RKO (cell line): Measurements from ENCODE around the gene TTC3.

Experiments
- DNase-seq: peaks from one replicate; pipeline ENCODE4 v3.0.0-alpha.2; 2016; ENCODE audit warnings: low spot score

Gene TTC3

GRCh38 chr21:37224861-37225839, 152.1 kb downstream of the TTC3 start:
- no peak for DNase-seq

DNA sequence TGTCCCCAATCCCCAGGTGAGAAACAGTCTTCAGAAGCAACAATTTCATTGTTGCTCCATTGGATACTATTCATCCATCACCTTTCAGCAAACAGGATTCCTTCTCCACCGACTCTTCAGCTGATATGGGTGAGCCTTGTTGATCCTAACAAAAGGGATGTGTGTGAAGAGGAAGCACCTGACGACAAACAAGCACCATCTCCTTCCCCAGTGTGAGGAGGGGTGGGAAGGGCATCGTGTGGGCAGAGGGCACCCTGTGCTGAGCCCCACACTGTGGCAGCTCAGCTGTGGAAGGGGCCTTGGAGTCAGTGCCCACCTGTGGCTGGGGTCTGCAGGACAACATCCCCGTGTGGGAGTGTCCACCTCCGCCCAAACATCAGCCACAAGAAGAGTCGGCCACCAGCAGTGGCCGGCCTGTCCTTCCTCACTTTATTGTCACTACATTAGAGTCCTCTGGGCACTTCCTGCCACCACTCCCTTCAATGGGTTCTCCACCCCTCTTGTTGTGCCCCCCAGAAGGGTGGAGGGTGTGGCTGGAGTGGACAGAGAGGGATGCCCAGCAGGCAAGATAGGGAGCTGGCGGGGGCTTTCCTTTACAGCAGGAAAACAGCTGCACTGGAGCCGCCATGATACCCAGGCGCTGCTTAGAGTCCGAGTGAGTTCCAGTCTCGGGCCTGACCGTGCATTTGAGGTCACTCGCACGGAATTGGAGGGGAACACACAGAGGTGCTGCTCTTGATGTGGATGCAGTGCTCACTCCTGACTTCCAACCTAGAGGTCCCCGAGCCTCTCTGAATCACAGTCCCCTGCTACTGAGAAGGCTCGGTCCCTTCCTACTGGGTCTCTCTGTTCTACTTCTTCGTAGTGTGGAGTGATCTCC, 153.2 kb downstream of the TTC3 start:
- DNase-seq, result no peak

DNA sequence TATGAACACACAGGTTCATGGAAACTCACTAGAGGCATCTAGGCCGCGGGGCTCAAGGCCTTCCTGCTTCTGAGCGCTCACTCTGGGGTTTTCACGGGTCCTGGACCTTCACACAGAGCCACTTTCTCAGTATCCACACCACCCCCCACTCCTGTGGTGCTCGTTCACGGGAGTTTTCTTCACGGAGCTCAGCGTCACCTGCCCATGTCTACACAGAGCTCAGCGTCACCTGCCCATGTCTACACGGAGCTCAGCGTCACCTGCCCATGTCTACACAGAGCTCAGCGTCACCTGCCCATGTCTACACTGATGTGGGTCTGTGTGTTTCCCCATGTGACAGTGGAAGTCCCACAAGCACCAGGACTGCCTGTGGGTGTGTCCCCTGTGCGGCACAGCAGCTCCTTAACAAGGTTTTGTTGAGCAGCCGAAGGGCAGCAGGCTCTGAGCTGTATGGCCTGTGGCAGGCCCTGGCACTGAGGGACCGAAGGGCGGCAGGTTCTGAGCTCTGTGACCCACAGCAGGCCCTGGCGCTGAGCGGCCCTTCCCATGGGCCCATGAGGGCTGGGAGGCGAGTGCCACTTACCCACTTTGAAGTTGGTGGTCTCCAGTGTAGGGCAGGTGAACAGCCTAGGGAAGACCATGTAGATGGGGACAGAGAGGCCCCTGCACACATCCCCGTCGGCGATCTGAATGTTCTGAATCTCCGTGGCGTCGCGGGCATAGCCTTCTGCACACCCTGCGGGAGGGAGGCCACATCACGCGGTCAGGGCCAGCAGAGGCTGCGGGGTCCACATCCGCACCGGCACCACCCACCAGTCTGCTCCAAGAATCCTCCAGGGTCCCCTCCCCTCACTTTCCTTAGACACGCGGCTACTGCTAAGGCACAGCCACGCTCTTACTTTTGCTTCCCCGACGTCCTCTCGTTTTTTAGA, 154.3 kb downstream of the TTC3 start:
- DNase-seq, result no peak

GRCh38 chr21:37228003-37228400, 154.9 kb downstream of the TTC3 start:
- DNase-seq, result no peak

DNA sequence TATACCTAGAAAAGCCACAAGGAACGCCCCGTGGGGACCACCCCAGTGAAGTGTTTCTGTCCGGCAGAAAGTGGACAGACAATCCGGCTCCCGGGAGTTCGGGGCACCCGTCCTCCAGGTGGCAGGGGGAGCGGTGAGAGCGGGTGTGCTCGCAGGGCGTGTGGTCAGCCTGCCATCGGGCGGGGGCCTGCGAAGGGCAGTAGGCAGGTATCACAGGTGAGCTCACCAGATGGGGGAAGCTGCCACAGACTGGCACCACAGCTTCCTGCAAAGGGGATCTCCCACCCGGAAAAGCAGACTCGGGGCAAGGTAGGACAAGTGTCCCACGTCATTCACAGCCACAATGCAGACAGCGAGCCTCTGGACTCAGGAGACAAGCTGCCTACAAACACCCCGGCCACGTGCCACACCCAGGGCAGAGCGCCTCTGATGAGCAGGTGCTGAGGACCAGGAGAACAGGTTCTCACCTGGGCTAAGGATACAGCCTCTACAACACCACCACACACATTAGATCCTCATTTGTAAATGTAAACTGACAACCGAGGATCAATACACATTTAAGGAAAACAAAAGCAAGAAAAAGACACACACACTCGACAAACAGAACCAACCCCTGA, 157.7 kb downstream of the TTC3 start:
- no peak for DNase-seq

DNA sequence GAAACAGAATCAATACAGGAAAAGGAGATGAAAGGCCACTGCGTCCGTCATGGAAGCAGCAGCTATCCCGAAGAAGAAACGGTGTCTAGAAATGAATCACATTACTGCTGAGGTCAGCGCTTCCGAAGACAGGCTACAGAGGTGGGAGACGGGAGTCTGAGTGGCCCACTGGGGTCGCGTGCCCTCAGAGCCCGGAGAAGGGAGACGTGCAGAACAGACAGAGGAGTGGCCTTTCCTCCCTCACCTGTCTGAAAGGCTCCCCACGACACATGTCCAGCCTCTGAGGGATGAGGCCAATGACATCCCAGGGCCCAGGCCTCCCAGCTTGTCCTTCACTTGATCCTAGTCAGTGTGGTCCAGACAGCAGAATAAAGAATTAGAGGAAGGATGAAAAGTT, 158.2 kb downstream of the TTC3 start:
- DNase-seq, result no peak

DNA sequence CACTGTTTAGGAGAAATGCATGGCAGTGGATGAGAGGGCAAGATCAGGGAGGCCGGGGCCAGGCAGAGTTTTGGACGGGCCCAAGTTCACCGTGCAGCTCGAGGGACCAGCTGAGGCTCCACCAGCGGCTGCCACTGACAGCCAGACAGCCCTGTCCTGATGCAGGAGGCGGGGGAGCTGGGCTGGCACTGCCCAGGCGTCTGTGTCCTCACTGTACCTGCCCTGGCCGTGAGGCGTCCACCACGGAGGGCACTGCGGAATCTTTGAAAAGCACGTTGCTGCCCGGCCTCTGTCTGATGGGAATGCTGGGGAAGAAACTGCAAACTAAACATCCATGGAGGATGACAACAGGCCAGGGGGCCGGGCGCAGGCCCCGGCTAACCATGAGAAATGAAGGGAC, 158.6 kb downstream of the TTC3 start:
- no peak for DNase-seq

GRCh38 chr21:37232274-37233018, 159.4 kb downstream of the TTC3 start:
- DNase-seq, result no peak

- DNase-seq, result no peak
These were observed 160.6 kb downstream of the TTC3 start for GRCh38 chr21:37233551-37234146.

- DNase-seq, result no peak
These were observed 164.3 kb downstream of the TTC3 start for GRCh38 chr21:37237346-37237745.

- no peak for DNase-seq
These were observed 164.7 kb downstream of the TTC3 start for GRCh38 chr21:37237764-37238163.

- no peak for DNase-seq
These were observed 167.9 kb downstream of the TTC3 start for GRCh38 chr21:37240978-37241377.

DNA sequence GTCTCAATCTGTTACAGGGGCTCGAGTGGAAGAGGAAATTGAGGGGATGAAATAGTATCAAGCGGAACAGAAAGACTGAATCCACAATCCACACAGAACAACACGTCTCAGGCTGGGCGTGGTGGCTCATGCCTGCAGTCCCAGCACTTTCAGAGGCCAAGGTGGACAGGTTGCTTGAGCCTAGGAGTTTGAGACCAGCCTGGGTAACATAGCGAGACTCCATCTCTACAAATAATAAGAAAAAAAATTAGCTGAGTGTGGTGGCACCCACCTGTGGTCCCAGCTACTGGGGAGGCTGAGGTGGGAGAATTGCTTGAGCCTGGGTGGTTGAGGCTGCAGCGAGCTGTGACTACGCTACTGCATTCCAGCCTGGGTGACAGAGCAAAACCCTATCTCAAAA, 168.4 kb downstream of the TTC3 start:
- no peak for DNase-seq

- no peak for DNase-seq
These were observed 170.9 kb downstream of the TTC3 start for GRCh38 chr21:37243961-37244360.

DNA sequence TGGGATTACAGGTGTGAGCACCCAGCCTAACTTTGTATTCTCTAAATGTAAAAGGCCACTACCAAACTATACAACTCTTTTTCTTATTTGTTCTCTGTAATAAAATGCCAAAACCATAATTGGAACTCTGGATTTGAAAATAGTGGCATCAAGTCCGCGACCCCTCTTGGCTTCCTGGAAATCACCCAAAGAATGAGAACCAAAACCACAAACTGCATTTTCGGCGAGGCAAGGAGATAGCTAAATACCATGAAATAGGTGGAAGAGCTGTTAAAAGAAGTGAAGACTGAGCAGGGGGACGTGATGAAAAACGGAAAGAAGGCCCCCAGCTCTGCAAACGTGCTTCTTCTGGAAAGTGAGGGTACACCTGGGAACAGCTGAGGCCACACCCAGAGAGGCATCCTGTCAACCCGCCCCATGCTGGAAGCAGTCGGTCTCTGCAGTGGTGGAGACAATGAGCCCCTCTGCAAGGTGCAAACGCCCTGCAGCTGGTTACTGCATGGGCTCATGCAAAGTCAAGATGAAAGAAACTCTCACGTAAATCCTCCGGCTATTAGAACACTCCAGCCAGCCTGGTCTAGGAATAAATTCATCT, 171.5 kb downstream of the TTC3 start:
- DNase-seq, result no peak

- no peak for DNase-seq
These were observed 172.1 kb downstream of the TTC3 start for GRCh38 chr21:37245151-37245550.

- no peak for DNase-seq
These were observed 175.2 kb downstream of the TTC3 start for GRCh38 chr21:37248298-37248697.

DNA sequence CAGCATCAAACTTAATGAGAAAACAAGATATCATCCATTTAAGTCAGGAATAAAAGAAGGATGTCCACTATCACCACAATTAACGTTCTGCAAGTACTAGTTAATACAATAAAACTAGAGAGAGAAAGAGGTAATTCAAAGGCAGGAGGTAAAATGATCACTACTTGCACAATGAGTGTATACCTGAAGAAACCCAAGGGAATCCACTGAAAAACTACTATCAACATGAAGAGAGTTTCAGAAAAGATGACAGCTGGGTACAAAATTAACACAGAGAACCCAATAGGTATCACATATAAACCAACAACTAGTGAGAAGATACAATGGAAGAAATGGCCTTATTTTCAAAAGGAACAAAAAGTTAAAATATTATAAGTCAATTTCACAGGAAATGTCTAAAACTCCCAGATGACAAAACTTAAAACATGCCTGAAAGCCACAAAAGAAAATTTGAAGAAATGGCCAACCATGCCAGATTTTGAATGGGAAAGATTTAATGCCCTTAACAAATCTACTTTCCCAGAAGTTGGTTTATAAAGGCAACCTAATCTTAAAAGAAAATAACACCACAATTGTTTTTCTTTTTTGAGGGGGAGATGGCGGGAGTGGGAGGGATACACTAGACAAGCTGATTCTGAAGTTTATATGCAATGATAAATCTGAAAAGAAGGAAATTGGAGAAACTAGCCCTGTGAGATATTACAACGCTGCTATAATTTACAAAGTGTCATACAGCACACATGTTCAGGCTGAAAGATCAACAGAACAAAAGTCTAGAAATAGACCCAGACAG, 176.3 kb downstream of the TTC3 start:
- DNase-seq, result no peak

- no peak for DNase-seq
These were observed 178.2 kb downstream of the TTC3 start for GRCh38 chr21:37251294-37251634.
